Vagina (tissue), 2 donors: ENCODE measurements around the gene TNFRSF18. TPM values are rescaled to one million over a fixed set of nuclear protein-coding genes. Genes with fewer than 3 reads are reported as not detected.

Source experiments
- DNase-seq, 2 donors: peaks; one replicate each; pipeline ENCODE4 v3.0.0-alpha.2; 2017; ENCODE audit errors: extremely low spot score in 2 of 2
- H3K27ac ChIP-seq: fragments of 200-600 bp; sonication (generic); one replicate; pipeline ENCODE4 v1.5.1; 2019
- H3K27me3 ChIP-seq: fragments of 200-600 bp; sonication (generic); one replicate; pipeline ENCODE4 v1.5.1; 2019
- H3K36me3 ChIP-seq, 2 donors: fragments of 200-600 bp; sonication (generic); one replicate each; pipeline ENCODE4 v1.5.1; 2017 to 2019
- H3K4me1 ChIP-seq: fragments of 200-600 bp; sonication (generic); one replicate; pipeline ENCODE4 v1.5.1; 2019
- H3K4me3 ChIP-seq, 2 donors: fragments of 200-600 bp; sonication (generic); 1 replicate in 1 of 2; 2 replicates in 1 of 2; pipeline ENCODE4 v1.5.1; 2016 to 2019
- H3K9me3 ChIP-seq: fragments of 200-600 bp; sonication (generic); one replicate; pipeline ENCODE4 v1.5.1; 2019
- CTCF ChIP-seq, 3 experiments: fragments of 450-650 bp in 2 of 3; fragments of 200-600 bp in 1 of 3; sonication (generic) in 1 of 3; IDR thresholded peaks; one replicate each; pipeline ENCODE4 v1.5.1; 2017 to 2019; ENCODE audit warnings: antibody characterized with exemption in 3 of 3, mild to moderate bottlenecking in 2 of 3, moderate library complexity in 2 of 3
- POLR2A ChIP-seq, 2 donors: fragments of 450-650 bp; IDR thresholded peaks; one replicate each; pipeline ENCODE4 v1.6.1; 2017; ENCODE audit warnings: antibody characterized with exemption in 2 of 2, mild to moderate bottlenecking in 2 of 2, moderate library complexity in 2 of 2
- POLR2AphosphoS5 ChIP-seq, 2 donors: sonication (generic); formaldehyde crosslinking; IDR thresholded peaks; one replicate each; pipeline ENCODE4 v1.9.0; 2017; ENCODE audit warnings: antibody characterized with exemption in 2 of 2, mild to moderate bottlenecking in 2 of 2, low read depth in 1 of 2; ENCODE audit not compliant: insufficient read depth in 1 of 2
- intact Hi-C: fragments of 100-400 bp; cut with DNase I; formaldehyde crosslinking; loops from one replicate; pipeline ENCODE4 v1.15.1; 2023
- total RNA-seq: library from RNA; depleted of rRNA; stranded (reverse); fragments of >200 nt; gene quantifications from one replicate; pipeline ENCODE4 v1.2.3, GENCODE V29; 2016

TNFRSF18 gene
- total RNA-seq, 1 donor from 2014 or later = 4.4 TPM

GRCh38 chr1:1202831-1203560 is 3.4 kb downstream of the TNFRSF18 start:
- intact Hi-C loops = no loop called here
- Histone ChIP-seq H3K4me3 (no peak overlapping the region), H3K9me3 (no peaks in the 10 kb centered on the region), H3K27ac (no peak overlapping the region), H3K36me3 (no peaks in the 10 kb centered on the region), H3K4me1 (peaks cover 39% of the 10 kb centered on the region), H3K27me3 (no peaks in the 10 kb centered on the region)
- DNase-seq = no peak
- no peak for TF ChIP-seq CTCF (IDR thresholded peaks at IDR 0.05)
- TF ChIP-seq POLR2A (IDR thresholded peaks at IDR 0.05) = no peak
- TF ChIP-seq POLR2AphosphoS5 (IDR thresholded peaks at IDR 0.05; ENCODE audit: insufficient read depth in 1 of 2, low read depth in 1 of 2) = no peak

GRCh38 chr1:1200876-1201810 is 5.2 kb downstream of the TNFRSF18 start:
- peak overlapping the region; percentile 38 to 59 for H3K4me3 ChIP-seq
- peak overlapping the region; percentile 53 for H3K27ac ChIP-seq
- no peaks in the 10 kb centered on the region for H3K9me3 ChIP-seq
- H3K4me1 ChIP-seq = peaks cover 20% of the 10 kb centered on the region
- intact Hi-C loops = no loop called here
- H3K36me3 ChIP-seq = no peaks in the 10 kb centered on the region
- DNase-seq = no peak
- peak in 1 of 2 donors; percentile 24 for TF ChIP-seq POLR2AphosphoS5 (IDR thresholded peaks at IDR 0.05; ENCODE audit: insufficient read depth in 1 of 2, low read depth in 1 of 2)
- TF ChIP-seq POLR2A (IDR thresholded peaks at IDR 0.05) = peak in 1 of 2 donors; percentile 7
- TF ChIP-seq CTCF (IDR thresholded peaks at IDR 0.05) = no peak
- no peaks in the 10 kb centered on the region for H3K27me3 ChIP-seq

GRCh38 chr1:1199961-1200875 is 6.2 kb downstream of the TNFRSF18 start:
- Histone ChIP-seq H3K27ac (no peak overlapping the region), H3K4me3 (peak overlapping the region; percentile 38 to 59)

More at GRCh38 chr1:1199961-1200875, 6.2 kb downstream of the TNFRSF18 start:
- Histone ChIP-seq H3K27me3 (no peaks in the 10 kb centered on the region), H3K9me3 (peaks cover under 1% of the 10 kb centered on the region), H3K4me1 (peaks cover 11% of the 10 kb centered on the region), H3K36me3 (no peaks in the 10 kb centered on the region)
- TF ChIP-seq CTCF (IDR thresholded peaks at IDR 0.05) (no peak), POLR2A (IDR thresholded peaks at IDR 0.05) (no peak), POLR2AphosphoS5 (IDR thresholded peaks at IDR 0.05; ENCODE audit: insufficient read depth in 1 of 2, low read depth in 1 of 2) (no peak)
- intact Hi-C loops = no loop called here
- no peak for DNase-seq
